ENCODE data around the gene TGM3.

TGM3 gene

GRCh38 chr20:2312876-2313275 lies 17.1 kb downstream of the TGM3 start:
- no peak for DNase-seq

- no peak for DNase-seq
These were observed 17.5 kb downstream of the TGM3 start for GRCh38 chr20:2313316-2313715.

GRCh38 chr20:2314759-2315439 lies 19.1 kb downstream of the TGM3 start:
- peak; percentile 30 for DNase-seq

DNA sequence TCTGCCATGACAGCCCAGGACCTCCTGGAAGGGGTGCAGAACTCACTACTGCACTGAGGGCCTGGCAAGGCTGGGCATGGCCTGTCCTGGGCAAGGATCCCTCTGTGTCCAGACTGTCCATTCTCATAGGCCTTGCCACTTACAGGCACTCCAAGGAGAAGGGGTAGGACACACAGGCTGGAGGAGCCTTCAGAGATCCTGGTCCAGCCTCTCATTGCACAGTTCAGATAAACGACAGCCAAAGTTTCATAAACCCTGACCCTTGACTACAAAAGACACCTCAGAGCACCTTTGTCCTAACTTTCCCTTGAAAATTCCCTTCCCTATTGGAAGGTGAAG lies 19.6 kb downstream of the TGM3 start:
- no peak for DNase-seq

DNA sequence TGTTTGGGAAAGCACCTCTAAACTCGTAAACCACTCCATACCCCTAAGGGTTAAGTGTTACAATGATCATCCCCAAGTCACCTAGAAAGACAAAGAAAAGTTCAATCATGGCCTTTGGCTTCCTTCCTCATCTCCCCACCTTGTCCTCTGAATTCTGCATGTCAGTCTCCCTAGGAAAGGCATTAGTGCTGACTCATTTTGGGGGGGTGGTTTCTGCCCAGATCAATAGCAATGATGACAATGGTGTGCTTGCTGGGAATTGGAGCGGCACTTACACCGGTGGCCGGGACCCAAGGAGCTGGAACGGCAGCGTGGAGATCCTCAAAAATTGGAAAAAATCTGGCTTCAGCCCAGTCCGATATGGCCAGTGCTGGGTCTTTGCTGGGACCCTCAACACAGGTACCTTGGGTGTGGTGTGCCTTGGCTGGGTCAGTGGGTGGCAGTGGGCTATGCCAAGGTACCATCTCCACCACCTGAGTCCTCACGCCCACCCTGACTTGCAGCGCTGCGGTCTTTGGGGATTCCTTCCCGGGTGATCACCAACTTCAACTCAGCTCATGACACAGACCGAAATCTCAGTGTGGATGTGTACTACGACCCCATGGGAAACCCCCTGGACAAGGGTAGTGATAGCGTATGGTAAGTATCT lies 21.2 kb downstream of the TGM3 start:
- no peak for DNase-seq

DNA sequence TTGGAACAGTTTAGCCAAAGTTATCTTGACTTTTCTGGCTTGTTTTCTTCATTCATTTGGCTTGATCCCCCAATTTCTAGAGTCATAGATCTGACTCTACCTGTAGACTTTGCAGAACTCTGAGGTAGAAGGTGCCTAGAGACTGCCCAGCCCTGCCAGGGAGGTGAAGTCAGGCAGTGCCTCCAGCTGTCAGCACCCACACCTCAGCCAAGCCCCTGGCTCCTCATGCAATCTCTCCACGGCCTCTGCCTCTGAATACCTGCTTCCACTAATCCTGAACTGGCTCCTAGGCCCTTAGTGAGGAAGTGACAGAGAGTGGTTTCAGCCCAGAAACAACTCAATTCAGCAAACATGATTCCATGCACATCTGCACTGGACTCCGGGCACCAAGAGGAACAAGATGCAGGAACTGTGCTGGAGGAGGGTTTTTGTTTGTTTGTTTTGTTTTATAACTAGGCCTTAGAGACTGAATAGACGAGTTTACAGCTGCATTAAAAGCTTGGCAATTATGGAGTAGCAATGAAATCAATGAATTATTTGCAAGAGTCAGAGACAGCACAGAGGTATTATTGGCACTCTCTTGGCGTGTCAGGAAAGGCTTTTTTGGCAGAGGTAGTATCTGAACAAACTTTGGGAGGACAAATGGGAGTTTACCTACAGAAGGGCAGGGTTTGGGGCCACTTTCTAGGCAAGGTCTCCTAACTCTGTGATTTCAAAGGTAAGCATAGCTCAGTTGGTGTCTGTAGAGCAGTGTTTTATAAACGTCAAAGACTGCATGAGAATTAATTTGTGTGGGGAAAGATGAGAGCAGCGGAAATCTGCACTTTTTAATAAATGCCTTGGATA lies 25.2 kb downstream of the TGM3 start:
- DNase-seq = peak; percentile 90

- DNase-seq = no peak
These were observed 27.2 kb downstream of the TGM3 start for GRCh38 chr20:2323051-2323450.

- no peak for DNase-seq
These were observed 30.2 kb downstream of the TGM3 start for GRCh38 chr20:2326046-2326445.

DNA sequence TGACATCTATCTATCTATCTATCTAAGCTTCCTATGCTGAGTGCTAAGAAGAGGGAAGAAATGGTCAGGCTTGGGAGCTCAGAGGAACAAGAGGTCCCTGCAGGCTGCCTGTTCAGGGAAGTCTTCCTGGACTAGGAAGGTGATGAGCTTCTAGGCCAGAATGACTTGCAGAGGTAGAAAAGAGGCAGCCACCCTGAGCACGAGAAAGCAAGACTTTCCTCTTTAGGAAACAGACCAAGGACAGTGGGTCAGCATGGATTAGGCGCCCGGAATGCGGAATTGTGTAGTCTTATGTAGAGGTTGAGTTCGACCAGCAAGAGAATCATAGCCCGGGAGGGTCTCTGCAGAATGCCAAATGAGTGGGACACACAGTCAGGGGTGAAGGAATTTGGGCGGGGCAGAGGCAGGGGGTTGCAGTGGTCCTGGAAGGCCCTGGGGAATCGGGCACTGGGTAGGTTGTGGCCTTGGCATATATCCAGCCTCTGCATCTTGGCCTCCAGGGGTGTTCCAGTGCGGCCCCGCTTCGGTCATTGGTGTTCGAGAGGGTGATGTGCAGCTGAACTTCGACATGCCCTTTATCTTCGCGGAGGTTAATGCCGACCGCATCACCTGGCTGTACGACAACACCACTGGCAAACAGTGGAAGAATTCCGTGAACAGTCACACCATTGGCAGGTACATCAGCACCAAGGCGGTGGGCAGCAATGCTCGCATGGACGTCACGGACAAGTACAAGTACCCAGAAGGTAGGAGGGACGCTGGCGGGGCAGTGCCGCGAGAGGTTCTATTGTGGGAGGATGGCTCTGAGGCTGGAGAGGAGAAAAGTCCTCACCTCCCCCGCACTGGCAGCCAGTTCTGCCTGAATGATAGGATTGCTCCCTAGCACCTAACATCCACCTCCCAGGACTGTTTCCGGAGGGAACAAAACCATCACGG lies 32.1 kb downstream of the TGM3 start:
- DNase-seq = no peak

DNA sequence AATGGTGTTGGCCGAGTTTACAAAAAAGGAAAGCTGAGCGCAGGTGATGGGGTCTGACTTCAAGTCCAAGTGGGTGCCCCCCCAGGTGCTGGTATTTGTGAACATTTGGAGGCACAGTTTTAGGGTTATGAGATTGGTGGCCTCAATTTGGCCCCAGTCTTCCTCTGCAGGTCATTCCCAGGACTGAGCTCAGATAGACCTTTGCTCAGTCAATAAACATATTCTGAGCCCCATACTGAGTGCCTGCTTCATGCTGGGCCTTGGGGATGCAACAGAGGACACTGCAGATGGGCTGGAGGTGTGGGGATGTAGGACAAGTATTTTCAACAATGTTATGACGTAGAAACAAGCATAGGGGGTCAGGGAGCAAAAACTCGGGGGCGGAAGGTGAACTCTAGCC lies 33.5 kb downstream of the TGM3 start:
- no peak for DNase-seq

- peak; percentile 95 for DNase-seq
These were observed 34.4 kb downstream of the TGM3 start for GRCh38 chr20:2330090-2330695.

GRCh38 chr20:2331106-2331505 lies 35.3 kb downstream of the TGM3 start:
- DNase-seq = no peak

DNA sequence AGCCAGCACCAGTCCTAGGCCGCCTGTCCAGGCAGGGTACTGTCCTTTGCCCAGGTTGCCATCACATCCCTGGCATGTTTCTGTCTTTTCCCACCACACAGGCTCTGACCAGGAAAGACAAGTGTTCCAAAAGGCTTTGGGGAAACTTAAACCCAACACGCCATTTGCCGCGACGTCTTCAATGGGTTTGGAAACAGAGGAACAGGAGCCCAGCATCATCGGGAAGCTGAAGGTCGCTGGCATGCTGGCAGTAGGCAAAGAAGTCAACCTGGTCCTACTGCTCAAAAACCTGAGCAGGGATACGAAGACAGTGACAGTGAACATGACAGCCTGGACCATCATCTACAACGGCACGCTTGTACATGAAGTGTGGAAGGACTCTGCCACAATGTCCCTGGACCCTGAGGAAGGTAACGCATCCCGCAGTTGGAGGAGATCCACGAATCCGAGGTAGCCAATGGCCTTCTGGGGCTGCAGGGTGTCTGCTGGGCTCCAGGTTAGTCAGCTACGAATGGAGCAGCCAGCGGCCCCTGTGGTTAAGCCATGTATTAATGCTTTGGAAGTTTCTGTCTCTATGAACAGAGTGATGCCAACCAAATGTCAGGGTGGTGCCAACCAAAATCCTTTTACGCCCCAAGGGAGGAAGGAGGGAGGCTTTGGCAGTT lies 36.2 kb downstream of the TGM3 start:
- DNase-seq = no peak

DNA sequence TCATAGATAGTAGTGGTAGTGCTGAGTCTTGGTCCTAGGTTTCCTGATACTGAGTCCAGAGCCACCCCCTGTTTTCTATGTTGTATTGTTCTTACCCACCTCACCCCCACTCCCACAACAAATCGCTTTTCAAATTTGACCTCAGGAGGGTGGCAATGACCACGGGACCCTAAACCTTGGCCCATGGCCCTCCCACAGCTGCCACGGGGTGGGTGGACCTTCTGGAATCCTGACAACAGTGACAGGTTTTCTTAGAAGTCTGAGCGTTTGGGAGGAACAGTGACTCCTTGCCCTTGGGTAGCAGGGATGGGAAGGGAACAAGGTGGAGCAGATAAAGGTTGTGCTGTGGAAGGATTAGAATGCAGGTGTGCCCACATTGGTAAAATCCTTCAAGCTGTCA lies 36.9 kb downstream of the TGM3 start:
- DNase-seq = no peak

DNA sequence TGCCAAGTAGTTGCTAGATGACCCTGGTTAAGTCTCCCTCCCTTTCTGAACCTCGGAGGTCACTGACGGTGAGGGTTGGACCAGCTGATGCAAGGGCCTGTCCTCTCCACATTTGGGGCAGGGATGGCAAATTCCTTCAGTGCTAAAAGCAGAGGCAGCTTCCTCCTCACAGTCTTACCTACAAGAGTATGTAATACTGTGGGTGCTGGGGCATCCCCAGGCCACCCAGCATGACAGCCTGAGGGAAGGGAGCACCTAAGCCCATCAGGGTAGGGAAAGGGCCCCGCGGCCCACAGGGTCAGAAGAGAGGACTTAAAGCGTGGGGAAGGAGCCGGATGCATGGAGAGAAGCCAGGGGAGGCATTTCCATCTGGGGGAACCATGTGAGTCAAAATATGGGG lies 38.0 kb downstream of the TGM3 start:
- no peak for DNase-seq

DNA sequence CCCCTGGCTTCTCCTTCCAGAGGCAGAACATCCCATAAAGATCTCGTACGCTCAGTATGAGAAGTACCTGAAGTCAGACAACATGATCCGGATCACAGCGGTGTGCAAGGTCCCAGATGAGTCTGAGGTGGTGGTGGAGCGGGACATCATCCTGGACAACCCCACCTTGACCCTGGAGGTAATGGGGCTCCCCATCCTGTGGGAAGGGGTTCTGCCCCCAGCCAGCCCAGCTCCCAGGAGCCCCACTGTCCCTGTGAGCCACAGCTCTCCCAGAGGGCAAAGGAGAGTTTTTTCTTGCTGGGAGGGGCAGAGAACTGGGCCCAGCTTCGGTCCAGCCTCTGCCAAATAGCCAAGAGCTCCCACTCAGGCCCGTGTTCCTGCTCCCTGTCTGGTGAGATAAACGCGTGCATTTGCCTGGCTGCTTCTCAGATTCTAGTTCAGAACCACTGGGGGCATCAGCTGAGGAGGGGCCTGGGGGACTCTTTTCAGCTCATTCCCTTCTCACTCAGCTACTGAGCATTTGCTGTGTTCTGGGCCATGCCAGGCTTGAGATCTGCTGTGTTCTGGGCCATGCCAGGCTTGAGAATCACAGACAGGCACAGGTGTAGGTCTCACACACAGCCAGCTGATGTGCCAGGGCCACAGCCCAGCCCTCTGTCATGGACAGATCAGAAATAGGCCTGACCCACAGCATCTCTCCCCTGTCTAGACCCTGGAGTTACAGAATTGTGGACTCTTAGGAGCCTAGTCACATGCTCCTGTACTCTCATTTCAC lies 39.5 kb downstream of the TGM3 start:
- DNase-seq = no peak

GRCh38 chr20:2336471-2336870 lies 40.7 kb downstream of the TGM3 start:
- no peak for DNase-seq

GRCh38 chr20:2337142-2337541 lies 41.3 kb downstream of the TGM3 start:
- no peak for DNase-seq

DNA sequence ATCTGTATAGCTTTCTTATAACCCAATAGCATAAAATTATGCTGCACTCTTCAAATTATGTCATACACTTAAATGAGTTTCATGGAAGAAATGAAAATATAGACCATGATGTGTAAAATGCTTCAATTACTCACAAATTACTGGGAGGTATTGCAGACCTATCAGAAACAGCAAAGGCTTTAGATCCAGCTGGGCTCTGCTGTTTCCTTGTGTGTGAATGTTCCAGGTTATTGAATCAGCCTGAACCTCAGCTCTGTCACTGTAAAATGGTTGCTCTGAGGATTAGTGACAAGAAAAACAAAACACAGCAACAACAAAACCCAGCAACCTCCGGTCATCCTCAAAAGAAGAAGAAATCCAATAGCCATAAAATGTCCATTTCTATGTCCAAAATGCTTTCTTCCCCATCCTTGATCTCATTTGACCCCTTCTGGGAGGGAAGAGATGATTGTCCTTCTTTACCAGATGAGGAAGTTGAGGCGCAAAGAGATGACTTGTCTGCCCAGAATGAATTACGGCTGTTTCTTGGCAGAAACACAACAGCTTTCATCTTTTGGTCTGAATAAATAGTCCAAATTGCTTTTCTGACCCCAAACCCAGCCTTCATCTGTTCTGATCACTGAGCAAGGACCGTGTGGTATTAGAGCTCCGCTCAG lies 42.7 kb downstream of the TGM3 start:
- no peak for DNase-seq

- no peak for DNase-seq
These were observed 44.3 kb downstream of the TGM3 start for GRCh38 chr20:2340136-2340535.

DNA sequence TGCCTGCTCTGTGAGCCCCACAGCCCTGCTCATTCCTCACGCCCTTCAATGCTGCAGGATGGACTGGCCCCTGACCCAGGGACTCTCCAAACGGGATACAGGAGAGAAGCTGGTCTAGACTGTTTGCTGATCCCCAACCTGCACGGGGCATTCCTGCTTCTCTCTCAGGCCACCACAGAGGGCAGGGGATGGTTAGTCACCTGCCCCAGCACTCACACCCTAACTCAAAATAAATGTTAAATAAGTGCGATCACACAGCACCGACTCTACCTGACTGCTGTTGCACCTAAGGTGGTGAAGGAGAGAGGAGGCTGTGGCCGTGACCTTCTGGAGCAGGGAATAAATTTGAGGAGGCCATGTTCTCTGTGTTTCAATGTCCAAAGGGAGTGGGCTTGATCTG lies 45.0 kb downstream of the TGM3 start:
- DNase-seq = no peak

Data from NCI-H345 (cell line).